HFFc6 (cell line): Measurements from ENCODE around the gene LRRC28. TPM values are rescaled to one million over a fixed set of nuclear protein-coding genes. Genes with fewer than 3 reads are reported as not detected.

Experiments
- DNase-seq: peaks from one replicate; pipeline ENCODE4 v3.0.0-alpha.2; 2018
- H3K27ac Mint-ChIP-seq: 2 replicates; pipeline ENCODE4 v1.8.0; 2020; ENCODE audit warnings: mild to moderate bottlenecking, mixed read lengths
- H3K27me3 Mint-ChIP-seq: 2 replicates; pipeline ENCODE4 v1.8.0; 2021; ENCODE audit warnings: mild to moderate bottlenecking, moderate library complexity, mixed read lengths; ENCODE audit not compliant: insufficient read depth
- H3K36me3 Mint-ChIP-seq: 2 replicates; pipeline ENCODE4 v1.8.0; 2021; ENCODE audit warnings: low read depth, mixed read lengths
- H3K4me1 Mint-ChIP-seq: 2 replicates; pipeline ENCODE4 v1.8.0; 2020; ENCODE audit warnings: low read depth, mixed read lengths
- H3K4me3 Mint-ChIP-seq: 2 replicates; pipeline ENCODE4 v1.8.0; 2020; ENCODE audit warnings: mild to moderate bottlenecking, moderate library complexity, mixed read lengths
- H3K9me3 Mint-ChIP-seq: 2 replicates; pipeline ENCODE4 v1.8.0; 2020; ENCODE audit warnings: mild to moderate bottlenecking, mixed read lengths
- total RNA-seq, 6 experiments: library from RNA; stranded (reverse); fragmentation: NEBNext Ultra II Directional; extraction: Animal tissue kit (Norgen Biotek cat#: 25700); gene quantifications; 2 replicates in 1 of 6; 3 replicates in 5 of 6; pipeline ENCODE4 v1.2.3, GENCODE V29; 2021
- TF ChIP-seq, protein P1 (sequence below): fragments of 200-600 bp; sonication (generic); IDR thresholded peaks from 2 replicates; pipeline ENCODE4 v1.5.0; 2021; ENCODE audit warnings: antibody characterized with exemption, mild to moderate bottlenecking

The LRRC28 gene
- total RNA-seq, 6 experiments from 2014 or later, result 11.1 to 18.4 (median 15.1) TPM

DNA sequence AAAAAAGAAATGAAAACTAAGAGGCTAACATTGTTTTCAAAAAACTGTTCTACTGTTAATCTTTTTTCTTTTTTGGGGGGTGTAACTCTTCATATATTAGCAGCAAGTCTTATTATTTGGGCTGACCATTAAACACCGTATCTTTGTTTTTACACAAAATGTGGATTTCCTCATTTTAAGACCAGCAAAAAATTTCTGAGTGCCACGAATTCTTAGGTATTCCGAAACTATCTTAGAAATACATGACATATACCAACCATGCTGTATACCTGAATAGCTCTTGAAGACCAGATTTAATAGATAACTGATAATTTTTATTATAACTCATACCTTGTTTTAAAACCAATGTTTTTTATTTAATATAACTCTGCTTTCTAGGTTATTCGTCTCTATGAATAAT lies 1.3 kb upstream of the LRRC28 start:
- Mint-ChIP-seq H3K4me3 (no peak overlapping the region), H3K27ac (no peak overlapping the region), H3K27me3 (no peaks in the 10 kb centered on the region), H3K36me3 (no peaks in the 10 kb centered on the region), H3K9me3 (no peaks in the 10 kb centered on the region), H3K4me1 (peaks cover 45% of the 10 kb centered on the region)
- DNase-seq, result no peak
- TF ChIP-seq, protein P1, sequence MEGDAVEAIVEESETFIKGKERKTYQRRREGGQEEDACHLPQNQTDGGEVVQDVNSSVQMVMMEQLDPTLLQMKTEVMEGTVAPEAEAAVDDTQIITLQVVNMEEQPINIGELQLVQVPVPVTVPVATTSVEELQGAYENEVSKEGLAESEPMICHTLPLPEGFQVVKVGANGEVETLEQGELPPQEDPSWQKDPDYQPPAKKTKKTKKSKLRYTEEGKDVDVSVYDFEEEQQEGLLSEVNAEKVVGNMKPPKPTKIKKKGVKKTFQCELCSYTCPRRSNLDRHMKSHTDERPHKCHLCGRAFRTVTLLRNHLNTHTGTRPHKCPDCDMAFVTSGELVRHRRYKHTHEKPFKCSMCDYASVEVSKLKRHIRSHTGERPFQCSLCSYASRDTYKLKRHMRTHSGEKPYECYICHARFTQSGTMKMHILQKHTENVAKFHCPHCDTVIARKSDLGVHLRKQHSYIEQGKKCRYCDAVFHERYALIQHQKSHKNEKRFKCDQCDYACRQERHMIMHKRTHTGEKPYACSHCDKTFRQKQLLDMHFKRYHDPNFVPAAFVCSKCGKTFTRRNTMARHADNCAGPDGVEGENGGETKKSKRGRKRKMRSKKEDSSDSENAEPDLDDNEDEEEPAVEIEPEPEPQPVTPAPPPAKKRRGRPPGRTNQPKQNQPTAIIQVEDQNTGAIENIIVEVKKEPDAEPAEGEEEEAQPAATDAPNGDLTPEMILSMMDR, result no peak

GRCh38 chr15:99250494-99250856 lies 806 bp upstream of the LRRC28 start:
- DNase-seq, result no peak
- H3K36me3 Mint-ChIP-seq, result no peaks in the 10 kb centered on the region
- H3K4me1 Mint-ChIP-seq, result peaks cover 46% of the 10 kb centered on the region
- H3K4me3 Mint-ChIP-seq, result no peak overlapping the region
- H3K27me3 Mint-ChIP-seq, result no peaks in the 10 kb centered on the region
- TF ChIP-seq, protein P1, result no peak
- no peak overlapping the region; the same call in 1 of the 2 replicates for H3K27ac Mint-ChIP-seq
- H3K9me3 Mint-ChIP-seq, result no peaks in the 10 kb centered on the region

DNA sequence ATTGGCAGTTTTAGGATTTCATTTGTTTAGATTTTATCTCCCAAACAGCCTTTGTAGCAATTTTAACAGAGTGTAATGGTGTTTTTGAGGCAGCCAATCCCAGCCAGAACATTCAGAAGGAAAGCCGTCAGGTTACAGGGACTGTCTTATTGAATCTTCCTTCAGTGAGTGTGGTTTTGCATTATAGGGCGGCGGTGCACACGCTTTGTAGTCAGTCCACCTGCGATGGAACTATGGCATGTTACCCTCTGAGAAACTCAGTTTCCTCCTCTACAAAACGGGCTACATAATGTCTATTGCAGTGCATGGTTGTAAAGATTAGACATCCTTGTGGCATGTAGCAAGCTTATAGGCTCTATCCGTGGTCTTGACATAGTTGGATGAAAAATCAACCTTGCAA lies 1.0 kb downstream of the LRRC28 start:
- no peaks in the 10 kb centered on the region for H3K27me3 Mint-ChIP-seq
- H3K4me3 Mint-ChIP-seq, result peak overlapping the region; percentile 90; the same call in 1 of the 2 replicates
- no peak overlapping the region for H3K27ac Mint-ChIP-seq
- H3K36me3 Mint-ChIP-seq, result peaks cover 4% of the 10 kb centered on the region
- H3K9me3 Mint-ChIP-seq, result no peaks in the 10 kb centered on the region
- H3K4me1 Mint-ChIP-seq, result peaks cover 39% of the 10 kb centered on the region
- TF ChIP-seq, protein P1, result no peak
- no peak for DNase-seq

DNA sequence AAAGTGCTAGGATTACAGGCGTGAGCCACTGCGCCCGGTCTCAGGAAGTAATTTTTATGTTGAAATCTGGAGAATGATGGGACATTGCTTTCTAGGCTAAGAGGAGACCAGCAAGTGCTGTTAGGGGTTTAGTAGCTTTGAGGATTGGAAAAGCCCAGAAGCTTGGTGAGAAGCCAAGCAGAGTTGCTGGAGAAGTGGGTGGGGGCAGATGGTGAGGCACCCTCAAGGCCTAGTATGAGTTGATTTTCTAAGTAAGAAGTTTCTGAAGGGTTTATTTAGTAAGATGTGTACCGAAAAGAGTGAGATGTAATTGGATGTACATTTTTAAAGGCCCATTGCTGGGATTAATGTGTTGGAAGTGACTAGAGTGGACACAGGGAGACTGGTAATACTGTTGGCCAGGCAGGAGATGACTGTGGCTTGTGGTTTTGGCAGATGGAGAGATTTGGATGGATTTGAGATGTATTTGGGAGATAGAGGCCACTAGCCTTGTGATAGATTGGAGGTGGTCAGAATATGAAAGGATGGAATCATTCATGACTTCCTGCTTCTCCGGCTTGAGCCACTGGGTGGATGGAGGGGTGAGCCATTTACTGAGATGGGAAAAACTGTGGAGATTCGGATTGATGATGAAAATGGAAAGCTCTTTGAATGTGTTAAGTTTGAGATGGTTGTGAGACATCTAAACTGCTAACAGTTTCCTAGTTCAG lies 2.3 kb downstream of the LRRC28 start:
- no peaks in the 10 kb centered on the region for H3K27me3 Mint-ChIP-seq
- DNase-seq, result peak; percentile 84
- TF ChIP-seq, protein P1, result peak; percentile 54
- peaks cover 35% of the 10 kb centered on the region for H3K4me1 Mint-ChIP-seq
- peak overlapping the region; percentile 76 for H3K4me3 Mint-ChIP-seq
- H3K27ac Mint-ChIP-seq, result peak overlapping the region; percentile 69
- no peaks in the 10 kb centered on the region for H3K9me3 Mint-ChIP-seq
- peaks cover 14% of the 10 kb centered on the region for H3K36me3 Mint-ChIP-seq

DNA sequence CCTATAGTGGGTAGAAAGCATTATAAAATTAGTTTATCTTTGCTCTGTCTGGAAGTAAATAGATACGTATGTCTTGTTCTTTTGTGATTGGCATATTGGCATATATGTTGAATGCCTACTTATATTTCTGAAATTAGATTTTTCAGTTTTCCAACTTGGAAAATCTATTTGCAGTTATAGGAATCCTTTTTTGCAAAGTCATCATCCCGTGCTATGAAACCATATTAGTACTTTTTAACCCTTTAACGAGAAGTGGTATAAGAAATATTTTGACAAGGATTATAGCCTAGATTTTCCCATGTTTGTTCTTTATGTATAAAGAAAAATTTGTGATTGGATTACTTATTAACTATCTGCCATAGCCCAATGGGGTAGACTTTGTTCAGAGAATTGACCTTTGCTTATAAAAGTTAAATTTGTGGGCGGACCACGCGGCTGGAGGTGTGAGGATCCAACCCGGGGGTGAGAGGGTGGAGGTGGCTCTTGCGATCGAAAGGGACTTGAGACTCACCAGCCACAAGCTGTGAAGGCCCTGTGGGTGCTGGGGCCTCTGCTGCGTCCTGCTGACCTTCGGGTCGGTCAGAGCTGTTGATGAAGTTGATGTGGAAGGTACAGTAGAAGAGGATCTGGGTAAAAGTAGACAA lies 5.9 kb downstream of the LRRC28 start:
- no peaks in the 10 kb centered on the region for H3K9me3 Mint-ChIP-seq
- no peak for DNase-seq
- TF ChIP-seq, protein P1, result no peak
- H3K27ac Mint-ChIP-seq, result no peak overlapping the region
- H3K27me3 Mint-ChIP-seq, result no peaks in the 10 kb centered on the region
- peaks cover 29% of the 10 kb centered on the region for H3K4me1 Mint-ChIP-seq
- H3K36me3 Mint-ChIP-seq, result peaks cover 22% of the 10 kb centered on the region
- H3K4me3 Mint-ChIP-seq, result no peak overlapping the region
